Right atrium auricular region (tissue), 2 donors: Measurements from ENCODE around the gene HOPX. TPM values are rescaled to one million over a fixed set of nuclear protein-coding genes. Genes with fewer than 3 reads are reported as not detected.

Source experiments
- DNase-seq: peaks from one replicate; pipeline ENCODE4 v3.0.0-alpha.2; 2019; ENCODE audit warnings: low spot score
- H3K27ac ChIP-seq, 2 donors: fragments of 200-600 bp; sonication (generic); 1 replicate in 1 of 2; 2 replicates in 1 of 2; pipeline ENCODE4 v1.5.1; 2016 to 2019
- H3K27me3 ChIP-seq, 2 donors: fragments of 200-600 bp; sonication (generic); one replicate each; pipeline versions ENCODE4 v1.5.1 to v1.6.0; 2017 to 2019
- H3K36me3 ChIP-seq: fragments of 200-600 bp; sonication (generic); one replicate; pipeline ENCODE4 v1.5.1; 2016
- H3K4me1 ChIP-seq, 2 donors: fragments of 200-600 bp; sonication (generic); one replicate each; pipeline versions ENCODE4 v1.5.1 to v1.6.0; 2017 to 2019
- H3K4me3 ChIP-seq, 2 donors: fragments of 200-600 bp; sonication (generic); 1 replicate in 1 of 2; 2 replicates in 1 of 2; pipeline ENCODE4 v1.5.1; 2017 to 2019; ENCODE audit warnings: mild to moderate bottlenecking in 1 of 2, moderate library complexity in 1 of 2
- H3K9me3 ChIP-seq, 2 donors: fragments of 200-600 bp; sonication (generic); one replicate each; pipeline ENCODE4 v1.5.1; 2019
- CTCF ChIP-seq, 2 donors: fragments of 200-600 bp; sonication (generic); IDR thresholded peaks; one replicate each; pipeline ENCODE4 v1.5.1; 2019; ENCODE audit warnings: antibody characterized with exemption in 2 of 2
- total RNA-seq, 2 donors: library from RNA; depleted of rRNA; stranded (reverse); fragments of >200 nt; gene quantifications; one replicate each; pipeline ENCODE4 v1.1.0, GENCODE V29; 2016

The HOPX gene
- total RNA-seq, 2 donors from 2014 or later: 7.8 to 203 TPM

GRCh38 chr4:56723201-56723605, 42.1 kb upstream of the HOPX start:
- H3K27me3 ChIP-seq: no peaks in the 10 kb centered on the region
- H3K4me1 ChIP-seq: no peaks in the 10 kb centered on the region
- H3K9me3 ChIP-seq: no peaks in the 10 kb centered on the region
- no peak for TF ChIP-seq CTCF (IDR thresholded peaks at IDR 0.05)
- no peak overlapping the region for H3K4me3 ChIP-seq
- DNase-seq: no peak
- H3K36me3 ChIP-seq: no peaks in the 10 kb centered on the region
- no peak overlapping the region for H3K27ac ChIP-seq

- no peak for TF ChIP-seq CTCF (IDR thresholded peaks at IDR 0.05)
- Histone ChIP-seq H3K4me3 (no peak overlapping the region), H3K4me1 (no peaks in the 10 kb centered on the region), H3K27ac (no peak overlapping the region), H3K27me3 (no peaks in the 10 kb centered on the region), H3K36me3 (no peaks in the 10 kb centered on the region), H3K9me3 (peaks cover 0 to 15% of the 10 kb centered on the region in 2 donors)
- DNase-seq: no peak
Observed at GRCh38 chr4:56708146-56708545, 27.1 kb upstream of the HOPX start.

GRCh38 chr4:56705966-56706365, 24.9 kb upstream of the HOPX start:
- Histone ChIP-seq H3K4me3 (no peak overlapping the region), H3K4me1 (no peaks in the 10 kb centered on the region), H3K27ac (no peak overlapping the region), H3K36me3 (no peaks in the 10 kb centered on the region), H3K27me3 (no peaks in the 10 kb centered on the region), H3K9me3 (peaks cover 0 to 3% of the 10 kb centered on the region in 2 donors)
- TF ChIP-seq CTCF (IDR thresholded peaks at IDR 0.05): no peak
- no peak for DNase-seq

- DNase-seq: no peak
- no peaks in the 10 kb centered on the region for H3K36me3 ChIP-seq
- TF ChIP-seq CTCF (IDR thresholded peaks at IDR 0.05): no peak
- no peaks in the 10 kb centered on the region for H3K27me3 ChIP-seq
- no peaks in the 10 kb centered on the region for H3K9me3 ChIP-seq
- H3K4me3 ChIP-seq: no peak overlapping the region
- H3K4me1 ChIP-seq: no peaks in the 10 kb centered on the region
- no peak overlapping the region for H3K27ac ChIP-seq
Observed at GRCh38 chr4:56705334-56705733, 24.2 kb upstream of the HOPX start.

- DNase-seq: no peak
- H3K27ac ChIP-seq: no peak overlapping the region
- H3K36me3 ChIP-seq: no peaks in the 10 kb centered on the region
- no peak overlapping the region for H3K4me3 ChIP-seq
- no peaks in the 10 kb centered on the region for H3K4me1 ChIP-seq
- H3K27me3 ChIP-seq: no peaks in the 10 kb centered on the region
- no peaks in the 10 kb centered on the region for H3K9me3 ChIP-seq
- no peak for TF ChIP-seq CTCF (IDR thresholded peaks at IDR 0.05)
Observed at GRCh38 chr4:56704089-56704871, 23.2 kb upstream of the HOPX start.

GRCh38 chr4:56703378-56703777, 22.3 kb upstream of the HOPX start:
- H3K27me3 ChIP-seq: no peaks in the 10 kb centered on the region
- no peak overlapping the region for H3K27ac ChIP-seq
- H3K4me3 ChIP-seq: no peak overlapping the region
- DNase-seq: no peak
- no peaks in the 10 kb centered on the region for H3K9me3 ChIP-seq
- H3K4me1 ChIP-seq: no peaks in the 10 kb centered on the region
- H3K36me3 ChIP-seq: no peaks in the 10 kb centered on the region
- TF ChIP-seq CTCF (IDR thresholded peaks at IDR 0.05): no peak
